HG03378 (cell line): ENCODE measurements around the gene ZNF580.

Source experiments
- ATAC-seq: cut with Tn5 transposase; IDR thresholded peaks from one replicate; pipeline ENCODE4 v1.9.1; 2021; ENCODE audit warnings: mild to moderate bottlenecking, moderate library complexity; ENCODE audit not compliant: unreplicated experiment

ZNF580 gene

GRCh38 chr19:55605637-55606470, 34.9 kb upstream of the ZNF580 start, which contains the start of gene ZNF865:
TSS of gene ZNF865 (plus strand) at chr19:55605647. CDS start at chr19:55613619, 7,972 bp downstream.
- ATAC-seq = no peak

GRCh38 chr19:55606471-55606787, 34.4 kb upstream of the ZNF580 start:
- ATAC-seq = no peak

DNA sequence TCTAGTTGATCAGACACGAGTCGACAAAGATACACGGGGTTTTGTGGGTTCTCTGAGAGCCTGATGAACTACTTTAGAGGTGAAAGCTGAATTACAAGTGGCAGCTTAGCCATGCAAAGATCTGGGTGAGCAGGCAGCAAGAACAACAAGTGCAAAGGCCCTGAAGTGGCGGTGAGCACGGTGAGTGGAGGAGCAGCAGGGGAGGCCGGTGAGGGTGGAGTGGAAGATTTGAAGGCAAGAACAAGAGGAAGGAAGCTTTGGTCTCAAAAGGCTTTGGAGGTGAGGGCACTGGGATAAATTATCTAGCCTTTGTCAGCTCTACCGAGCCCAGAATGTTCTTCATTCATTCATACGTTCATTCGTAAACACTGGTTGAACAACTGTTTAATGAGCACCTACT, 34.0 kb upstream of the ZNF580 start:
- no peak for ATAC-seq

DNA sequence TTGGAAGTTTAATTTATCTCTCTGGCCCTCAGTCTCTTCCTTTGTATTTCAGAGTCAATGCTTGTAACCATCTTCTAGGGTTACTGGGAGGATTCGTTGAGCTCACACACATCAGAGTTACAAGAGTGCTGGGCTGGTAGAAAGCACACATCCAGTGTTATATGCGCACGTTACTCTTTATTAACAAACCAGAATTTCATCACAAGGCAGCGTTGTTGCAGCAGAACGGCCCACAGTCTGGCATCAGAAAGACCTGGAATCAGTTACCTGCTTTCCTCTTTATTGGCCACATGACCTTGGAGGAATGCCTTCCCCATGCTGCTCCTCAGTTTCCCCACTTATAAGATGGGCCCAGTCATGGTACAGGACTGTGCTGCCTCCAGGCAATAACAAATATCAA, 31.5 kb upstream of the ZNF580 start:
- no peak for ATAC-seq

DNA sequence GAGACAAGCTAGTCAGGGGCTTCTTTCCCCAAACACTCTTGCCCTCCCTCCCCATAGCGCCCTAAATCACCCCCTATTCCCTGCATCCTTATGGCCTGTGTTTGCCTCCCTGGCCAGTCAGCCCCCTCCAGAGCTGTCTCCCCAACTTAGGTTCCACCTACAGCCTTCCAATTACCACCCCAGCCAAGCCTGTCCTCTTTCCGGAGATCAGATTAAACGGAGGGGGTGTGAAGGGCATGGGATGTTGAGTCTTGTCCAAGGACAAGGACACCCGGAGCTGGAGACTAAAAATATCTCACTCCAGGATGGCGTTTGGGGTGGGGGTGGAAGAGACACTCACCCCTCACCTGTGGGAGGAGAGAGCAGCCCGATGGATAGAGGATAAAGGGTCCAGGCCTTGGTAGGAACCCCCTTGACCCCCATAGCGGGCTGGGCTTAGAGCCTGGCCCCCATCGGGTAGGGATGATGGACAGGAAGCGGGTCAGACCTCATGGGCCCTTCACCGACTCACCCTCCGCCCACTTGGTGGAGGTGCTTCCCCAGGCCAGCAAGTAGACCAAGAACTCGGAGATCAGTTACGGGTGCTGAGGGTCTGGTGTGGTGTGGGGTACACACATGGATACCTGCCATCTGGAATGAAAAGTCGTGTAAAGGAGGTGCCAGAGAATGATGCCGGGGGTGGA, 29.4 kb upstream of the ZNF580 start:
- no peak for ATAC-seq

DNA sequence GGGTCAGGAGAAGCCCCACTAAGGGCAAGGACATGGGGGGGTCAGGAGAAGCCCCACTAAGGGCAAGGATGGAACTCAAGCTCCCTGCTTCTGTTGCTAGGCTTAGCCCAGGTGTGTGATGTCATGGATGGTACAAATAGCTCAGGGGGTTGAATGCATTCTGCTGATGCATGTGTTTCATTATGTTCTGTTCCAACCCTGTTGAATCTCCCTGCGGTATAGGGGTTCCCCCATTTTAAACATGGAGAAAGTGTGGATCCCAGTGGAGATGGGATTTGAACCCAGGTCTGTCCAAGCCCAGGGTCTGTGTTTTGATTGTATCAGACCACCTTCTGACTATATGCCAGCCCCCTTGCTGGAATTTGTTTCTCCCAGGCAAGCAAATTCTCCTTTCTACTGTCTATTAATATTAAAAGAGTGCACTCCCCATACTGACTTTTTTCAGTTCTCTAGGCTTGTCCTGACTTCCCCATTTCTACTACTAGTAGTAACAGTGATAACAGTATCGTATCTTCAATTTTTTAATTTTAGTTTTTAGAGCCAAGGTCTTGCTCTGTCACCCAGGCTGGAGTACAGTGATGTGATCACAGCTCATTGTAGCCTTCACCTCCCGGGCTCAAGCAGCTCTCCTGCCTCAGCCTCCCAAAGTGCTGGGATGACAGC, 28.7 kb upstream of the ZNF580 start:
- ATAC-seq = no peak

DNA sequence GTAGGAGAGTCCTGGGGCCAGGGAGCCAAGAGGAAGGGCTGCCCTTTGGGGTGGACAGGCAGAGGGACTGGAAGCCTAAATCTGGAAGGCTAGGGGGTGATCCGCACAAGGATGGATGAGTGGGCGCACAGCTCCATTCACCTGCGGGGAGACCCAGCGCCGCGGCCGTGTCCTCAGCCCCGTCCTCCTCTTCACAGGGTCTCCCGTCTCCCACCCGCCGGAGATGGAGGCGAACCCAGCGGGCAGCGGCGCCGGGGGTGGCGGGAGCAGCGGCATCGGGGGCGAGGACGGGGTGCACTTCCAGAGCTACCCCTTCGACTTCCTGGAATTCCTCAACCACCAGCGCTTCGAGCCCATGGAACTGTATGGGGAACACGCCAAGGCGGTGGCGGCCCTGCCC, 27.4 kb upstream of the ZNF580 start:
- ATAC-seq = no peak

GRCh38 chr19:55613930-55614710, 26.7 kb upstream of the ZNF580 start:
- ATAC-seq = no peak

- ATAC-seq = no peak
Measured at GRCh38 chr19:55614711-55615542, 25.9 kb upstream of the ZNF580 start.

DNA sequence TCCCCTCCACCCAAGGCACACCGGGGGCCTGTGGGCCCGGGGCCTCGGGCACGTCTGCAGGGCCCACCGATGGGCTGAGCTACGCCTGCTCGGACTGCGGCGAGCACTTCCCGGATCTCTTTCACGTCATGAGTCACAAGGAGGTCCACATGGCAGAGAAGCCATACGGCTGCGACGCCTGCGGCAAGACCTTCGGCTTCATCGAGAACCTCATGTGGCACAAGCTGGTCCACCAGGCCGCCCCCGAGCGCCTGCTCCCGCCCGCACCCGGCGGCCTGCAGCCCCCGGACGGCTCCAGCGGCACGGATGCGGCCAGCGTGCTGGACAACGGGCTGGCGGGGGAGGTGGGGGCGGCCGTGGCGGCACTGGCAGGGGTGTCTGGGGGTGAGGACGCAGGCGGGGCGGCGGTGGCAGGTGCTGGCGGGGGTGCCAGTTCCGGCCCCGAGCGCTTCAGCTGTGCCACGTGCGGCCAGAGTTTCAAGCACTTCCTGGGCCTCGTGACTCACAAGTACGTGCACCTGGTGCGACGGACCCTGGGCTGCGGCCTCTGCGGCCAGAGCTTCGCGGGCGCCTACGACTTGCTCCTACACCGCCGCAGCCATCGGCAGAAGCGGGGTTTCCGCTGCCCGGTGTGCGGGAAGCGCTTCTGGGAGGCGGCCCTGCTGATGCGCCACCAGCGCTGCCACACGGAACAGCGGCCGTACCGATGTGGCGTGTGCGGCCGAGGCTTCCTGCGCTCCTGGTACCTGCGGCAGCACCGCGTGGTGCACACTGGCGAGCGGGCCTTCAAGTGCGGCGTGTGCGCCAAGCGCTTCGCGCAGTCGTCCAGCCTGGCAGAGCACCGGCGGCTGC, 25.0 kb upstream of the ZNF580 start:
- ATAC-seq = no peak

DNA sequence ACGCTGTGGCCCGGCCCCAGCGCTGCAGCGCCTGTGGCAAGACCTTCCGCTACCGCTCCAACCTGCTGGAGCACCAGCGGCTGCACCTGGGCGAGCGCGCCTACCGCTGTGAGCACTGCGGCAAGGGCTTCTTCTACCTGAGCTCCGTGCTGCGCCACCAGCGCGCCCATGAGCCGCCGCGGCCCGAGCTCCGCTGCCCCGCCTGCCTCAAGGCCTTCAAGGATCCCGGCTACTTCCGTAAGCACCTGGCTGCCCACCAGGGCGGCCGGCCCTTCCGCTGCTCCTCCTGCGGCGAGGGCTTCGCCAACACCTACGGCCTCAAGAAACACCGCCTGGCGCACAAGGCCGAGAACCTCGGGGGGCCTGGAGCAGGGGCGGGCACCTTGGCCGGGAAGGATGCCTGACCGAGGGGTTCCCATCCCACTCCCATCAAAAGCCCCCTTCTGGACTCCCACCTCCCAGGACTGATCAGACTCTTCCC, 24.4 kb upstream of the ZNF580 start:
- ATAC-seq = no peak

DNA sequence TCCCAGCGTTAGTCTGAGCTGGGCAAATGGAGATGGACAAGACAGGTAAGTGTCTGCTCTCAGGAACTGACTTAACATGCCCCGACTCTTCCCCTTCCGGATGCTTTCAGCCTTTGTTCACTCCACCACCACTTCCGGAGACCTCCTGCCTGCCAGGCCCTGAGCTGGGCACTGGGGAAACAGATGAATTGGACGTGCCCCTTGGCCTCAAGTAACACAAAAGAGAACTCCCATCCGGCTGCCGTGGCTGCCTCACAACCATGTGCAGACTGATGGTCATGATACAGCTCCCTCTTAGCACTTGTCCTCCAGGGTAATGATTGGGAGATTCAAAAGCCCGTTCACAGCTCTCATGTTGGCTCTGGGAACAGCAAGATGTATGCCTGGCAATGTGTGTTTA, 23.4 kb upstream of the ZNF580 start:
- ATAC-seq = no peak

DNA sequence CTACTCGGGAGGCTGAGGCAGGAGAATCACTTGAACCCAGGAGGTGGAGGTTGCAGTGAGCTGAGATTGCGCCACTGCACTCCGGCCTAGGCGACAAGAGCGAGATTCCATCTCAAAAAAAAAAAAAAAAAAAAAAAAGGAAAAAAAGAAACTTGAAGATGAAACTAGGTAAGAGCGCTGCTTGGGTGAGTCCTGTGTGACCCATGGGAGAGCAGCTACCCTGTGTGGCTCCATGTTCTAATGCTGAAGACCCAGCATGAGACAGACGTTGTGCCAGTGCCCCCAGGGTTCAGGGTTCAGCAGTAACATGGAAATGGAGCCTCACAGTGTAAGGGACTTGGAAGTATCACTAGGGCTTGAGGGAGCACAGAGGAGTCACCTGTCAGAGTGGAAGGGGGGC, 22.4 kb upstream of the ZNF580 start:
- no peak for ATAC-seq

GRCh38 chr19:55619286-55619685, 21.5 kb upstream of the ZNF580 start:
- no peak for ATAC-seq

DNA sequence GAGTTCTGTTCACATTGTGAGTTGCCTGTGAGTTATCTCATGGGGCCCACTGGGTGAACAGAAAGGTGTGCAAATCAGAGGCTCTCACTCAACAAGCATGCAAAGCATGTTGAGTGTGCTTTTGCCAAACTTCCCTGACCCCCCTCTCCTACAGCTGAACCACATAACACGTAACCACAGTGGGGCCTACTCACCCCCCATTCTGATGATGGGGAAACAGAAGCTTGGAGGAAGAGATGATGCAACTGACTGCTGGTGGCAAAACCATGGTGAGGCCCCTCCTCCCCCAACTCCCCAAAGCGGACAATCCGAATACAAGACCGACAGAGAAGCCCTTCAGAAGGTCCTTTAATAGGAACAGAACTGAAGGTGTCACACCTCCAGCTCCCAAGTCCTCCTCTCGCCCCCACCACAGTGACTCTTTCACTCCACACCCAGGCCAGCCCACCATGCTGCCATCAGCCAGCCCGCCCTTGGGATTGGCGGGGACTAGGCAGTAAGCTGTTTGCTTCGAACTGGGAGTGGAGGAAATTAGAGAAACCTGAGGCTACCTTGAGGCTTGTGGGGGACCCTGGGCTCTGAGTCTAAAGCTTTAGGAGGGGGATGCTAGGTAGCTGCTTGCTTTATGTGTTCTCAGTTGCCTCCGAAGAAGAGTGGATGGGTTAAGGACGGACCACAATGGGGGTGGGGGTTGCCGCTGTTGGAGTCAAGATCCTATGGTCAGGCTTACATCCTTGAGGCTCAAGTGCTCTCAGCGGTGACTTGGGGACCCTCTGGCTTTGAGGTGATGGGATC, 20.2 kb upstream of the ZNF580 start:
- ATAC-seq = no peak

GRCh38 chr19:55621205-55621672, 19.6 kb upstream of the ZNF580 start:
- no peak for ATAC-seq

DNA sequence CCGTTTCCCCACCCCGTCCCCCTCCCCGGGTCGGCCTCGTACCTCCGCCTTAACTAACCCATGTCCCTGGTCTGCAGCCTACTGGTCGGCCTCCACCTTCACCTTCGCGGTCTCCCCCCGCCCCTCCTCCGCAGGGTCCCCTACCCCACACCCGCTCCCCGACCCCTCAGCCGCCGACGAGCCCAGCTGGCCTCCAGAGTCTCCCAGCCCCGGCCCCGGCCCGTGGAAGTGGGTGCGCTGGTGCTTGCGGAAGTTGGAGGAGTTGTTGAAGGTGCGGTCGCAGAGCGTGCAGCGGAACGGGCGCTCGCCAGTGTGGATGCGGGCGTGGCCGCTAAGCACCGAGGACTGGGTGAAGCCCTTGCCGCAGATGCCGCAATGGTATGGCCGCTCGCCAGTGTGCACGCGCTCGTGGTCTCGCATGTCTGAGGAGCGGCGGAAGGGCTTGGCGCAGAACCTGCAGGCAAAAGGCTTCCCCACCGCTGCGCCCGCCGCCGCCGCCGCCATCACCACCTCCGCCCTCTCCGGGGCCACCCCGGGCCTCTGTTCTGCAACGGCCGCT, 19.1 kb upstream of the ZNF580 start:
- ATAC-seq = no peak
